Mesenteric fat pad (tissue), 1 donor: ENCODE measurements around the gene TCP11L2. TPM values are rescaled to one million over a fixed set of nuclear protein-coding genes. Genes with fewer than 3 reads are reported as not detected.

Experiments used
- DNase-seq: peaks from one replicate; pipeline ENCODE4 v3.0.0-alpha.2; 2020; ENCODE audit warnings: low spot score
- total RNA-seq: library from RNA; stranded (reverse); fragmentation: NEBNext Ultra II Directional; extraction: Animal tissue kit (Norgen Biotek cat#: 25700); gene quantifications from one replicate; pipeline ENCODE4 v1.2.1, GENCODE V29; 2021
- donor health status: DM: yes; HTN: yes; CAD: no.

Gene TCP11L2
- total RNA-seq, 1 donor from 2014 or later, result 19.4 TPM

- no peak for DNase-seq
Measured at GRCh38 chr12:106387848-106388377, 85.4 kb downstream of the TCP11L2 start.

GRCh38 chr12:106389151-106389550, 86.6 kb downstream of the TCP11L2 start:
- no peak for DNase-seq

DNA sequence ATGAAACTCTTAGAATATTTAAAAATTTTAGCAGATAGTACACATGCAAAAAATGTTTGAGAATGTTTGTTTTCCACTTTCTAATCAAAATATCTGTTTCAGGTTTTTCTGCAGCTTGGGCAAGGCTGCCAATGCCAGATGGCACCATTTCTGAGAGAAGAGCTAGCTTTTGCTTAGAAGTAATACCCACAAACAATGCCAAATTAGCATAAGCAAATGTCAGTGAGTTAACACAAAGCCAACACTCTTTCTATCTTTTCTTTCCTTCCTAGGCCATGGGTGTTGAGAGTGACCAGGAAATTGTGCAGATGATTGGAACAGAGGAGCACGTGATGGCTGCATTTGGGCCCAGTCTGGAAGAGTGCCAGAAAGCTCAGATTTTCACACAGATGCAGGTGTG, 90.2 kb downstream of the TCP11L2 start:
- no peak for DNase-seq

Other genes with a start within 250 kb of the TCP11L2 start
- gene NUAK1, start 163.8 kb upstream of the TCP11L2 start, total RNA-seq, result 54.4 TPM
- 46.0 TPM for gene CKAP4, start 54.7 kb upstream of the TCP11L2 start, total RNA-seq
- gene POLR3B, start 55.0 kb downstream of the TCP11L2 start, total RNA-seq, result 11.8 TPM